Activated CD4-positive, alpha-beta T cell treated with anti-CD3 and anti-CD28 coated beads for 24 hours (primary cell): ENCODE measurements around the gene WDR38.

Source experiments
- DNase-seq, 2 donors: peaks; one replicate each; pipeline ENCODE4 v3.0.0-alpha.2; 2020; ENCODE audit warnings: low read depth in 2 of 2

The WDR38 gene

GRCh38 chr9:124882231-124882630 is 29.0 kb downstream of the WDR38 start:
- DNase-seq, result no peak

- DNase-seq, result no peak
Measured at GRCh38 chr9:124884376-124884775, 31.1 kb downstream of the WDR38 start.

DNA sequence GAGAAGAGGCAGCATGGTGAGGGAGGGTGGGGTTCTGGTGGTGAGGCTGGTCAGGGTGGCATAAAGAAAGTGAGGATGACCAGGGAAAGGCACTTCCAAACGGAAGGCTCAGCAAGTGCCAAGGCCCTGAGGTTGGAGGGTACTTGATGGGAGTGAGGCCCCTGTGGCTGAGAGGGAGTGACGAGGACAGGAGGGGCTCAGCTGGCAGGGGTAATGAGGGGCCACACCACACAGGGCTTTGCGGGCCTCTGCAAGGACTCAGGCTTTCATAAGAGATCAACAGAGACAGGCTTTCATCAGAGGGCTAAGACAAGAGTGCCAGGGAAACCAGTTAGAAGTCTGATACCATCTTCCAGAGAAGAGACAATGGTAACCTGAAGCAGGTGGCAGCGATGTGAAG is 32.3 kb downstream of the WDR38 start:
- no peak for DNase-seq

- DNase-seq, result no peak
Measured at GRCh38 chr9:124886461-124886860, 33.2 kb downstream of the WDR38 start.

DNA sequence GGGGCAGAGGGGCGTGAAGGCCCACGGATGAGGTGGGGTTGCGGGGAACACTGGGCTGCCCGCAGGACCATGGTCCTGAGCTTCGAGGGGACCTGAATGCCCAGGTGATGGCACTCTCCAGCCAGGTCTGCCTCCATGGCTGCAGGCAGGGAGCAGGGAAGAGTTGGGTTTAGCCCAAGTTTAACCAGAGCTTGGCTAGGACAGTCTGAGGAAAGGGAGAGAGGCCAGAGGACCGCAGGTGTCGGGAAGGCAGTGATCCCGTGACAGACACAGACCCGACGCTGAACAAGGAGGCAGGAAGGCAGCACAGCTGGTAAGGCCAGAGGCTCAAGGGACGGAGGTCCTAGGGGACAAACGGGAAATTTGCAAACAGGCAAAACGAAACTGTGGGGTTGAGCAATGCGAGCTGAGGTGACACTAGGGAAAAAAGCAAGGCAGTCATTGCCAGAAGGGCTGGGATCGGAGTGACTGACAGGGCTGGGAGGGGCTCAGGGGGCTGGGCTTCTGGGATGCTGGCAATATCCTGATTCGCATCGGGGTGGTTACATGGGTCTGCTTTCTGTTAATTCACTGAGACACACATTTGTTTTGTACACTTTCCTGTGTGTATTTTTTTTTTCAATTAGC is 33.7 kb downstream of the WDR38 start:
- DNase-seq, result no peak

- no peak for DNase-seq
Measured at GRCh38 chr9:124887832-124888231, 34.6 kb downstream of the WDR38 start.

- DNase-seq, result no peak
Measured at GRCh38 chr9:124889006-124889405, 35.7 kb downstream of the WDR38 start.

DNA sequence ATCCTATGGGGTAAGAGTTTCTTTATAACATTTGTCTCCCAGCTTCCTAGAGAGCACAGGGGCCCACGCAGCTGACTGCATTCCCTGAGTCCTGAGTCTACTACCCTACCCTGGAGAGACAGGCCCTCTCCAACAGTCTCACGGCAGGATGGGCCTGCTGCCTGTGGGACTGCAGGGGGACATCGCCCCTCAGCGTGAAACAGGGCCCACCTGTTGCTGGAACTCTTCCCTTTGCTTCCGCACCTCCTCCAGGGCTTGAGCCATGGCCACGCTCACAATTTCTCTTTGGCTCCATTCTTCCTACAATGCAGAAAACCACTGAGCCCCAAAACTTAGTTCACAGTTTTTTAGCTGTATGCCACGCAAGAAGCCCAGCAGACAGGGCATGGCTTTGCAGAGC is 36.9 kb downstream of the WDR38 start:
- DNase-seq, result no peak

DNA sequence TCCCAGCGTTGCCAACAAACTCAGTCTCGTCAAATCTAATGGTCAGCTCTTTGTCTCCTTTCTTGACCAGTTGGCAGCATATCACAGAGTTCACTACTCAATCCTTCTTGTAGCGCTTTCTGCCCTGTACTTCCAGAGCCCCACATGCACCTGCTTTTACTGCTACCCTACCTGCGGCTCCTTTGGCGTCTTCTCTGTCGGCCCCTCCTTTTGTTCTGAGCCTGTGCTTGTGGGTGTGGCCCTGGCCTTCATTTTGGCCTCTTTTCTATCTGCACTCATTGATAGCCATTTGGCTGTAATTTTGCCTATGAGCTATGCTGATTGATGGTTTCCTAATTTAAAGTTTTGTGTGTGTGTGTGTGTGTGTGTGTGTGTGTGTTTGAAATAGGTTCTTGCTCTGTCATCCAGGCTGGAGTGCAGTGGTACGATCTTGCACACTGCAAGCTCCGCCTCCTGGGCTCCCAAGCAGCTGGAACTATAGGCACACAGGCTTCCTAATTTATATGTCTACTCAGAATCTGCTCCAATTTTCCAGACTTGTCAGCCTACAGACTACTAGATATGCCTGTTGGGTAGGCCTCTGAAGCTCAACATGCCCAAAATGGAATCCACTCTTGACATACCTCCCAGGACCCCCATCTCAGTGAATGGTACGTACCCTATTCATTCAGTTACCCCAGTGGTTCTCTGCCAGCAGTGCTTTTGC is 40.9 kb downstream of the WDR38 start:
- no peak for DNase-seq

GRCh38 chr9:124894741-124895170 is 41.5 kb downstream of the WDR38 start:
- DNase-seq, result no peak

- DNase-seq, result no peak
Measured at GRCh38 chr9:124897570-124898460, 44.6 kb downstream of the WDR38 start.

DNA sequence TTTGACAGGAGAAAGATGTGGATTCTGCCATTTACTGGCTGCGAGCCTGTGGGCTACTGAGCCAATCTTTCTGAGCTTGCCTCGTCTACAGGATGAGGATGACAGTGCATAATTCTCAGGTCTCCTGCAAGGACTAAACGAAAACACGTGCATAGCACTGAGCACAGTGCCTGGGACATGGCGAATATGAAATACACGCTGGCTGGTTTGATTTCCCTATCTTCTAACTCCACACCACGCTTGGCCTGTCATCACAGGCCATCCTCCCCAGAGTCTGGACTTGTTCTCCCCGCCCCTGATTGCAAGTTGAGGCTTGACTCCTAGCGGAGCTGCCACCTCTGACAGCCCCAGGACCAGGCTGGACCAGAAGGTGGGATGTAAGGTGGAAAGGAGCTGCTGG is 46.6 kb downstream of the WDR38 start:
- DNase-seq, result no peak

GRCh38 chr9:124906966-124907365 is 53.7 kb downstream of the WDR38 start:
- DNase-seq, result no peak
